ENCODE measurements around the gene ARID3C. TPM values are rescaled to one million over a fixed set of nuclear protein-coding genes. Genes with fewer than 3 reads are reported as not detected.

Gene ARID3C
- total and polyA plus RNA-seq, 4 donors, result not detected

DNA sequence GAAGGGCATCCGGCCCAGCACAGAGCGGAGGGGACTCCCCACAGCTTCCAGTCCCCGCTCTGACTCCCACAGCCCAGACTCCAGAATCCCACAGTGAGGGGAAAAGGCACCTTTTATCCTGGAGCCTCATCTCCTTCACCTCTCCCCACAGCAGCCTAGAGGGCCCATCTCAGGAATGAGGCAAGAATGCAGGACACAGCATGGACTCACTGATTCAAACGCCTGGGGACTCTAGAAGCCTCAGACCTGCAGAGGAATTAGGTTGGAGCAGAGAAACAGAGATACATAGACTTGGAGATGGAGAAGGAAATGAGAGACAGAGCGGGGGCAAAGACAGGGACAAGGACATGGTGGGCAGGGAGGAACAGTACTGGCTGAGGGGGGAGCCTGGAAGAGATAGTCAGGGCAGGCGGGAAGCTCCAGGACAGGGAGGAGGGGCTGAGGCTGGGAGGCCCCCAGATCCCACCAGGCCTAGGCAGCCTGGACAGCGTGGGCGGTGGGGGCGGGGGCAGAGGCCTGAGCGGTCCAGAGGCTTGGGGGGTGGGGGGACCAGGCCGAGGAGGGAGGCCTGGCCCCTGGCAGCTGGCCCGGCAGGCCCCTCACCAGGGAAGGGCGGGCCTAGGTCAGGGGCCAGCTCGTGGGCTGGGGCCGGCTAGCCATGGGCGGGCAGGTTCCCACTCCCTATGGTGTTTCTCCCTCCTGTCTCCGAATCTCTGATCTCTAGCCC is 55.1 kb downstream of the ARID3C start:
- no peak overlapping the region for H3K4me3 ChIP-seq (ENCODE audit: low read length in 2 of 2)
- intact Hi-C loops (cut with DNase I), result no loop called here
- H3K36me3 ChIP-seq (ENCODE audit: control insufficient read depth in 1 of 2, insufficient read depth in 2 of 2, low read length in 1 of 2), result no peaks in the 10 kb centered on the region
- ATAC-seq (ENCODE audit: low FRiP score) (no peak), DNase-seq (no peak)
- H3K27me3 ChIP-seq (ENCODE audit: control insufficient read depth in 1 of 2, insufficient read depth in 2 of 2, low read length in 1 of 2), result no peaks in the 10 kb centered on the region
- H3K4me1 ChIP-seq (ENCODE audit: control insufficient read depth in 1 of 2, insufficient read depth in 2 of 2, low read length in 2 of 2), result no peaks in the 10 kb centered on the region
- WGBS, 2 donors, result 86 to 91% methylated on average over 14 to 17 of the region's 17 CpGs
- H3K9me3 ChIP-seq (ENCODE audit: control insufficient read depth, low read length), result no peaks in the 10 kb centered on the region
- H3K27ac ChIP-seq (ENCODE audit: low read depth in 1 of 2, low read length in 2 of 2), result no peak overlapping the region

- intact Hi-C loops (cut with DNase I), result no loop called here
- 92 to 93% methylated on average over 6 of the region's 6 CpGs for WGBS, 2 donors
- Histone ChIP-seq H3K4me3 (ENCODE audit: low read length in 2 of 2) (no peak overlapping the region), H3K4me1 (ENCODE audit: control insufficient read depth in 1 of 2, insufficient read depth in 2 of 2, low read length in 2 of 2) (no peaks in the 10 kb centered on the region), H3K9me3 (ENCODE audit: control insufficient read depth, low read length) (no peaks in the 10 kb centered on the region), H3K27me3 (ENCODE audit: control insufficient read depth in 1 of 2, insufficient read depth in 2 of 2, low read length in 1 of 2) (no peaks in the 10 kb centered on the region), H3K27ac (ENCODE audit: low read depth in 1 of 2, low read length in 2 of 2) (no peak overlapping the region), H3K36me3 (ENCODE audit: control insufficient read depth in 1 of 2, insufficient read depth in 2 of 2, low read length in 1 of 2) (no peaks in the 10 kb centered on the region)
- DNase-seq (no peak), ATAC-seq (ENCODE audit: low FRiP score) (no peak)
Measured at GRCh38 chr9:34572628-34573027, 56.2 kb downstream of the ARID3C start.

- no peaks in the 10 kb centered on the region for H3K4me1 ChIP-seq (ENCODE audit: control insufficient read depth in 1 of 2, insufficient read depth in 2 of 2, low read length in 2 of 2)
- no peak for ATAC-seq (ENCODE audit: low FRiP score)
- intact Hi-C loops (cut with DNase I), result no loop called here
Measured at GRCh38 chr9:34572092-34572491, 56.8 kb downstream of the ARID3C start.

GRCh38 chr9:34571481-34571810 is 57.4 kb downstream of the ARID3C start:
- Histone ChIP-seq H3K4me1 (ENCODE audit: control insufficient read depth in 1 of 2, insufficient read depth in 2 of 2, low read length in 2 of 2) (no peaks in the 10 kb centered on the region), H3K27ac (ENCODE audit: low read depth in 1 of 2, low read length in 2 of 2) (no peak overlapping the region), H3K9me3 (ENCODE audit: control insufficient read depth, low read length) (no peaks in the 10 kb centered on the region), H3K4me3 (ENCODE audit: low read length in 2 of 2) (no peak overlapping the region), H3K27me3 (ENCODE audit: control insufficient read depth in 1 of 2, insufficient read depth in 2 of 2, low read length in 1 of 2) (no peaks in the 10 kb centered on the region), H3K36me3 (ENCODE audit: control insufficient read depth in 1 of 2, insufficient read depth in 2 of 2, low read length in 1 of 2) (no peaks in the 10 kb centered on the region)
- intact Hi-C loops (cut with DNase I), result no loop called here
- ATAC-seq (ENCODE audit: low FRiP score), result no peak
- DNase-seq, result no peak
- 68 to 70% methylated on average over 12 of the region's 12 CpGs for WGBS, 2 donors

More at GRCh38 chr9:34572092-34572491, 56.8 kb downstream of the ARID3C start:
- no peaks in the 10 kb centered on the region for H3K9me3 ChIP-seq (ENCODE audit: control insufficient read depth, low read length)
- no peaks in the 10 kb centered on the region for H3K27me3 ChIP-seq (ENCODE audit: control insufficient read depth in 1 of 2, insufficient read depth in 2 of 2, low read length in 1 of 2)
- no peak for DNase-seq
- H3K36me3 ChIP-seq (ENCODE audit: control insufficient read depth in 1 of 2, insufficient read depth in 2 of 2, low read length in 1 of 2), result no peaks in the 10 kb centered on the region
- H3K27ac ChIP-seq (ENCODE audit: low read depth in 1 of 2, low read length in 2 of 2), result no peak overlapping the region
- H3K4me3 ChIP-seq (ENCODE audit: low read length in 2 of 2), result no peak overlapping the region

Other genes starting within 250 kb of the ARID3C start
- 10 to 100 TPM; 43.9 to 48.0 TPM for gene FAM219A, start 170.5 kb downstream of the ARID3C start, total RNA-seq
- gene FAM219A, start 170.5 kb downstream of the ARID3C start, polyA plus RNA-seq, result 10 to 100 TPM; 10.1 to 10.6 TPM
- not detected for gene DNAI1, start 170.3 kb downstream of the ARID3C start, total RNA-seq
- gene DNAI1, start 170.3 kb downstream of the ARID3C start, polyA plus RNA-seq, result not detected
- not detected for gene ENHO, start 106.1 kb downstream of the ARID3C start, total RNA-seq
- gene ENHO, start 106.1 kb downstream of the ARID3C start, polyA plus RNA-seq, result not detected
- 1 to 10 TPM; 4.2 to 9.9 TPM for gene CNTFR, start 39.3 kb downstream of the ARID3C start, total RNA-seq
- gene CNTFR, start 39.3 kb downstream of the ARID3C start, polyA plus RNA-seq, result 1 to 10 TPM in 1 of 2 donors, under 1 TPM in 1; 0.10 to 1.4 TPM
- gene RPP25L, start 17.0 kb downstream of the ARID3C start, total RNA-seq, result 1 to 10 TPM; 6.0 to 9.8 TPM
- 10 to 100 TPM; 16.2 to 17.3 TPM for gene RPP25L, start 17.0 kb downstream of the ARID3C start, polyA plus RNA-seq
- gene DCTN3, start 8.6 kb downstream of the ARID3C start, total RNA-seq, result 10 to 100 TPM; 56.7 to 61.4 TPM
- gene DCTN3, start 8.6 kb downstream of the ARID3C start, polyA plus RNA-seq, result 100 to 1,000 TPM; 106 to 111 TPM
- 10 to 100 TPM; 31.8 to 42.9 TPM for gene SIGMAR1, start 8.7 kb upstream of the ARID3C start, total RNA-seq
- 10 to 100 TPM; 26.3 to 48.1 TPM for gene SIGMAR1, start 8.7 kb upstream of the ARID3C start, polyA plus RNA-seq
- 10 to 100 TPM; 27.2 to 50.9 TPM for gene GALT, start 17.6 kb upstream of the ARID3C start, total RNA-seq
- gene GALT, start 17.6 kb upstream of the ARID3C start, polyA plus RNA-seq, result 10 to 100 TPM; 29.2 to 98.1 TPM
- 10 to 100 TPM; 33.7 to 66.4 TPM for gene IL11RA, start 23.1 kb upstream of the ARID3C start, total RNA-seq
- gene IL11RA, start 23.1 kb upstream of the ARID3C start, polyA plus RNA-seq, result 10 to 100 TPM; 28.2 to 93.4 TPM
- not detected for gene CCL27, start 33.6 kb upstream of the ARID3C start, total RNA-seq
- not detected for gene CCL27, start 33.6 kb upstream of the ARID3C start, polyA plus RNA-seq
- gene CCL19, start 62.2 kb upstream of the ARID3C start, total RNA-seq, result 10 to 100 TPM; 39.7 to 67.5 TPM
- gene CCL19, start 62.2 kb upstream of the ARID3C start, polyA plus RNA-seq, result 1 to 10 TPM; 1.9 to 5.5 TPM
- gene CCL21, start 81.1 kb upstream of the ARID3C start, total RNA-seq, result 10 to 100 TPM; 13.0 to 29.1 TPM
- gene CCL21, start 81.1 kb upstream of the ARID3C start, polyA plus RNA-seq, result 1 to 10 TPM; 1.4 to 2.4 TPM

All from aorta (tissue), 5 donors.